Uterus (tissue), 4 donors: ENCODE data around the gene ZC3H11A. TPM values are rescaled to one million over a fixed set of nuclear protein-coding genes. Genes with fewer than 3 reads are reported as not detected.

Experiments used
- DNase-seq, 2 donors: peaks; one replicate each; pipeline ENCODE4 v3.0.0-alpha.2; 2019 to 2020
- H3K27ac ChIP-seq, 2 donors: fragments of 200-600 bp; sonication (generic); 1 replicate in 1 of 2; 2 replicates in 1 of 2; pipeline ENCODE4 v1.5.1; 2016 to 2018
- H3K27me3 ChIP-seq, 2 donors: fragments of 200-600 bp; sonication (generic); one replicate each; pipeline ENCODE4 v1.5.1; 2018 to 2019; ENCODE audit warnings: control low read depth in 1 of 2
- H3K36me3 ChIP-seq, 2 donors: fragments of 200-600 bp; sonication (generic); one replicate each; pipeline ENCODE4 v1.5.1; 2019; ENCODE audit warnings: control low read depth in 1 of 2
- H3K4me1 ChIP-seq, 2 donors: fragments of 200-600 bp; sonication (generic); one replicate each; pipeline ENCODE4 v1.5.1; 2018 to 2019; ENCODE audit warnings: control low read depth in 1 of 2
- H3K4me3 ChIP-seq, 2 donors: fragments of 200-600 bp; sonication (generic); 1 replicate in 1 of 2; 2 replicates in 1 of 2; pipeline ENCODE4 v1.5.1; 2018 to 2019; ENCODE audit warnings: mild to moderate bottlenecking in 1 of 2
- H3K9me3 ChIP-seq, 2 donors: fragments of 200-600 bp; sonication (generic); one replicate each; pipeline ENCODE4 v1.5.1; 2019; ENCODE audit warnings: control low read depth in 1 of 2
- CTCF ChIP-seq, 4 experiments: fragments of 200-600 bp in 2 of 4; fragments of 450-650 bp in 2 of 4; sonication (generic) in 2 of 4; IDR thresholded peaks; one replicate each; pipeline ENCODE4 v1.5.1; 2016 to 2019; ENCODE audit warnings: antibody characterized with exemption in 4 of 4, mild to moderate bottlenecking in 2 of 4, moderate library complexity in 1 of 4
- POLR2A ChIP-seq, 2 donors: fragments of 450-650 bp; IDR thresholded peaks; one replicate each; pipeline ENCODE4 v1.6.1; 2016; ENCODE audit warnings: antibody characterized with exemption in 2 of 2, mild to moderate bottlenecking in 1 of 2, moderate library complexity in 1 of 2
- intact Hi-C: fragments of 100-400 bp; cut with DNase I; formaldehyde crosslinking; loops from one replicate; pipeline ENCODE4 v1.15.1; 2023; ENCODE audit warnings: low total_unique reads
- total RNA-seq, 4 donors: library from RNA; depleted of rRNA in 3 of 4; stranded (reverse); fragments of >200 nt in 3 of 4; gene quantifications; one replicate each; pipeline versions ENCODE4 v1.1.0 to v1.2.4, GENCODE V29; 2014 to 2023
- donor health status: DM: yes; HTN: yes; CAD: no.

Gene ZC3H11A
- total RNA-seq, 4 donors from 2014 or later, result 60.9 to 179 (median 87.1) TPM

GRCh38 chr1:203807196-203807595 lies 11.8 kb downstream of the ZC3H11A start:
- no peak for DNase-seq
- intact Hi-C loops, result no loop called here
- no peak overlapping the region for H3K27ac ChIP-seq
- no peaks in the 10 kb centered on the region for H3K27me3 ChIP-seq
- TF ChIP-seq POLR2A (IDR thresholded peaks at IDR 0.05) (no peak), CTCF (IDR thresholded peaks at IDR 0.05) (no peak)
- H3K36me3 ChIP-seq, result no peaks in the 10 kb centered on the region
- H3K4me1 ChIP-seq, result peaks cover 5% of the 10 kb centered on the region in 2 donors
- H3K9me3 ChIP-seq, result no peaks in the 10 kb centered on the region
- no peak overlapping the region for H3K4me3 ChIP-seq

GRCh38 chr1:203813581-203814341 lies 18.3 kb downstream of the ZC3H11A start:
- no peak overlapping the region for H3K27ac ChIP-seq
- intact Hi-C loops, result no loop called here
- H3K4me3 ChIP-seq, result no peak overlapping the region
- H3K36me3 ChIP-seq, result no peaks in the 10 kb centered on the region
- H3K9me3 ChIP-seq, result no peaks in the 10 kb centered on the region
- TF ChIP-seq POLR2A (IDR thresholded peaks at IDR 0.05) (no peak), CTCF (IDR thresholded peaks at IDR 0.05) (no peak)
- no peak for DNase-seq
- H3K4me1 ChIP-seq, result no peaks in the 10 kb centered on the region
- H3K27me3 ChIP-seq, result no peaks in the 10 kb centered on the region

- intact Hi-C loops, result no loop called here
- H3K9me3 ChIP-seq, result no peaks in the 10 kb centered on the region
- H3K36me3 ChIP-seq, result no peaks in the 10 kb centered on the region
- TF ChIP-seq CTCF (IDR thresholded peaks at IDR 0.05) (no peak), POLR2A (IDR thresholded peaks at IDR 0.05) (no peak)
- H3K27ac ChIP-seq, result no peak overlapping the region
- H3K4me1 ChIP-seq, result no peaks in the 10 kb centered on the region
- no peaks in the 10 kb centered on the region for H3K27me3 ChIP-seq
- no peak overlapping the region for H3K4me3 ChIP-seq
- DNase-seq, result no peak
Measured at GRCh38 chr1:203818399-203818798, 23.0 kb downstream of the ZC3H11A start.

GRCh38 chr1:203823306-203823705 lies 27.9 kb downstream of the ZC3H11A start:
- intact Hi-C loops, result no loop called here

GRCh38 chr1:203826175-203826574 lies 30.8 kb downstream of the ZC3H11A start:
- H3K27ac ChIP-seq, result no peak overlapping the region
- DNase-seq, result no peak
- TF ChIP-seq CTCF (IDR thresholded peaks at IDR 0.05), result no peak
- no peak for TF ChIP-seq POLR2A (IDR thresholded peaks at IDR 0.05)
- no peak overlapping the region for H3K4me3 ChIP-seq
- no peaks in the 10 kb centered on the region for H3K27me3 ChIP-seq
- H3K4me1 ChIP-seq, result no peaks in the 10 kb centered on the region
- H3K9me3 ChIP-seq, result no peaks in the 10 kb centered on the region
- H3K36me3 ChIP-seq, result no peaks in the 10 kb centered on the region
- intact Hi-C loops, result no loop called here

More at GRCh38 chr1:203823306-203823705, 27.9 kb downstream of the ZC3H11A start:
- Histone ChIP-seq H3K27ac (no peak overlapping the region), H3K9me3 (no peaks in the 10 kb centered on the region), H3K4me1 (no peaks in the 10 kb centered on the region), H3K4me3 (no peak overlapping the region), H3K27me3 (no peaks in the 10 kb centered on the region), H3K36me3 (no peaks in the 10 kb centered on the region)
- TF ChIP-seq POLR2A (IDR thresholded peaks at IDR 0.05), result no peak
- DNase-seq, result no peak
